GM12878 (cell line): ENCODE data around the gene SNX32. TPM values are rescaled to one million over a fixed set of nuclear protein-coding genes. Genes with fewer than 3 reads are reported as not detected.

Source experiments
- ATAC-seq: fragments of 200-7000 bp; cut with Tn5 transposase; 3 replicates; pipeline ENCODE4 v1.9.1; 2020; ENCODE audit warnings: mild to moderate bottlenecking, moderate library complexity
- BruUV-seq: library from RNA; stranded (reverse); fragments of 400-500 nt; replicated peaks from 2 replicates; lab custom pipeline; 2021; lab: Mats Ljungman, UMichigan
- CTCF ChIA-PET: fragments of 300-600 bp; sonication (Branson Sonifier 250); formaldehyde crosslinking; extraction: SDS; loops from one replicate; lab custom pipeline; 2021; ENCODE audit warnings: inconsistent platforms; lab: Yijun Ruan, JAX
- POLR2A ChIA-PET: fragments of 350-600 bp; formaldehyde crosslinking; extraction: SDS; loops from one replicate; lab custom pipeline; 2021; ENCODE audit warnings: inconsistent platforms; lab: Charles Lee
- RAD21 ChIA-PET: fragments of 300-600 bp; sonication (Branson Sonifier 250); formaldehyde crosslinking; loops from one replicate; lab custom pipeline; 2023; ENCODE audit warnings: antibody characterized with exemption; ENCODE audit not compliant: unreplicated experiment; lab: Charles Lee
- SMC1A ChIA-PET: fragments of 300-600 bp; sonication (Branson Sonifier 250); formaldehyde crosslinking; loops from one replicate; lab custom pipeline; 2023; ENCODE audit not compliant: unreplicated experiment, uncharacterized antibody; lab: Charles Lee
- DNase-seq: peaks from one replicate; pipeline ENCODE4 v3.0.0-alpha.2; 2011; ENCODE audit warnings: low read depth, low spot score
- FAIRE-seq: peaks from 3 replicates; lab custom pipeline; 2011; peaks lifted over from hg19 to GRCh38; lab: Jason Lieb, UNC
- H2AFZ ChIP-seq: 2 replicates; pipeline ENCODE4 v1.6.0; 2011; ENCODE audit warnings: low read depth, low read length, control low read depth; ENCODE audit not compliant: control insufficient read depth
- H3K27ac ChIP-seq: 2 replicates; pipeline ENCODE4 v1.5.1; 2011; ENCODE audit warnings: control low read depth; ENCODE audit not compliant: control insufficient read depth, insufficient read depth
- H3K27me3 ChIP-seq, 2 experiments: replicated peaks in 1 of 2; 2 replicates each; pipeline versions ENCODE4 v1.6.0 to v1.6.1; 2011; ENCODE audit warnings: low read length in 1 of 2; ENCODE audit not compliant: control insufficient read depth in 2 of 2, insufficient read depth in 2 of 2
- H3K36me3 ChIP-seq, 2 experiments: 2 replicates each; pipeline ENCODE4 v1.5.1; 2011; ENCODE audit warnings: low read length in 1 of 2; ENCODE audit not compliant: control insufficient read depth in 2 of 2, insufficient read depth in 2 of 2
- H3K4me1 ChIP-seq: 2 replicates; pipeline ENCODE4 v1.6.1; 2011; ENCODE audit warnings: mild to moderate bottlenecking, low read length, moderate library complexity, mixed read lengths; ENCODE audit not compliant: control insufficient read depth, insufficient read depth
- H3K4me2 ChIP-seq: 2 replicates; pipeline ENCODE4 v1.6.0; 2011; ENCODE audit warnings: control low read depth; ENCODE audit not compliant: control insufficient read depth, insufficient read depth
- H3K4me3 ChIP-seq: fragments of 200-600 bp; sonication (generic); 2 replicates; pipeline ENCODE4 v1.5.1; 2016
- H3K79me2 ChIP-seq: 2 replicates; pipeline ENCODE4 v1.6.0; 2011; ENCODE audit warnings: low read length; ENCODE audit not compliant: control insufficient read depth, insufficient read depth
- H3K9ac ChIP-seq: 2 replicates; pipeline ENCODE4 v1.8.0; 2011; ENCODE audit warnings: low read length, control low read depth, mixed read lengths; ENCODE audit not compliant: control insufficient read depth, insufficient read depth
- H3K9me3 ChIP-seq: replicated peaks from 3 replicates; pipeline ENCODE4 v1.5.1; 2011; ENCODE audit warnings: mild to moderate bottlenecking, low read length; ENCODE audit not compliant: control insufficient read depth, insufficient read depth
- H4K20me1 ChIP-seq: 2 replicates; pipeline ENCODE4 v1.6.0; 2011; ENCODE audit not compliant: control insufficient read depth, insufficient read depth
- CEBPB ChIP-seq, 2 experiments: fragments of 150-350 bp in 1 of 2; IDR thresholded peaks; 2 replicates each; pipeline ENCODE4 v1.6.1; 2012 to 2014; ENCODE audit warnings: low read depth in 2 of 2, low read length in 2 of 2, borderline replicate concordance in 1 of 2, inconsistent platforms in 1 of 2
- CHD4 ChIP-seq: fragments of 200-600 bp; sonication (generic); IDR thresholded peaks from 2 replicates; pipeline ENCODE4 v1.6.1; 2016; ENCODE audit warnings: mild to moderate bottlenecking
- EP300 ChIP-seq, 2 experiments: fragments of 150-350 bp in 1 of 2; IDR thresholded peaks; 2 replicates each; pipeline ENCODE4 v1.6.1; 2011 to 2012; ENCODE audit warnings: low read depth in 2 of 2, low read length in 2 of 2, borderline replicate concordance in 1 of 2, improper control_type of control experiment in 1 of 2, inconsistent platforms in 1 of 2; ENCODE audit not compliant: control insufficient read depth in 1 of 2
- MYC ChIP-seq: IDR thresholded peaks from 2 replicates; pipeline ENCODE4 v1.6.1; 2011; ENCODE audit warnings: mild to moderate bottlenecking, low read length, moderate library complexity, inconsistent platforms; ENCODE audit not compliant: insufficient read depth, insufficient replicate concordance, insufficient read length, severe bottlenecking
- POLR2A ChIP-seq: IDR thresholded peaks from 2 replicates; pipeline ENCODE4 v1.6.1; 2011; ENCODE audit warnings: low read depth, mild to moderate bottlenecking, low read length
- POLR2AphosphoS2 ChIP-seq: IDR thresholded peaks from 2 replicates; pipeline ENCODE4 v1.6.1; 2011; ENCODE audit warnings: low read depth, mild to moderate bottlenecking, low read length, improper control_type of control experiment, moderate library complexity
- RAD51 ChIP-seq: fragments of 450-650 bp; IDR thresholded peaks from 2 replicates; pipeline ENCODE4 v1.6.1; 2016; ENCODE audit warnings: moderate library complexity, mild to moderate bottlenecking, inconsistent platforms
- RELA ChIP-seq: fragments of 450-650 bp; IDR thresholded peaks from 2 replicates; pipeline ENCODE4 v1.8.0; 2014; ENCODE audit warnings: borderline replicate concordance; ENCODE audit not compliant: partially characterized antibody
- TAF1 ChIP-seq: IDR thresholded peaks from 2 replicates; pipeline ENCODE4 v1.6.1; 2011; ENCODE audit warnings: mild to moderate bottlenecking, low read depth, low read length, borderline replicate concordance
- WGBS: methylation state at CpG from one replicate; pipeline ENCODE4 v1.1.6; 2016; ENCODE audit warnings: low lambda C conversion rate; ENCODE audit not compliant: insufficient replicate concordance, insufficient coverage; ENCODE audit errors: missing lambda C conversion rate; 5-methylcytosine and 5-hydroxymethylcytosine counted together
- in situ Hi-C: fragments of 300-500 bp; cut with MboI; formaldehyde crosslinking; loops from 9 replicates; pipeline ENCODE4 v1.14.3; 2018; ENCODE audit warnings: mixed read lengths
- intact Hi-C: fragments of 100-400 bp; cut with micrococcal nuclease; formaldehyde crosslinking; loops from one replicate; pipeline ENCODE4 v1.14.2; 2022; ENCODE audit not compliant: unreplicated experiment
- polyA plus RNA-seq, 11 experiments: library from polyadenylated mRNA; depleted of rRNA in 4 of 11; unstranded in 6 of 11; stranded (reverse) in 5 of 11; fragments of >200 nt; fragmentation: Nextera tagmentation in 4 of 11; fragmentation: Illumina TruSeq in 1 of 11; extraction: Ambion mirVana in 4 of 11; extraction: Trizol in 1 of 11; gene quantifications; 1 replicate in 1 of 11; 2 replicates in 10 of 11; pipeline versions ENCODE4 v1.2.1 to v1.2.3, GENCODE V29; 2011 to 2016; ENCODE audit warnings: inconsistent platforms in 2 of 11, missing spikeins in 2 of 11, low read depth in 1 of 11
- total RNA-seq, 4 experiments: library from RNA; depleted of rRNA in 3 of 4; stranded (reverse); fragments of >200 nt in 3 of 4; fragmentation: Illumina TruSeq in 1 of 4; extraction: Trizol in 1 of 4; gene quantifications; 2 replicates each; pipeline versions ENCODE4 v1.2.1 to v1.2.3, GENCODE V29; 2013 to 2021
- TF ChIP-seq, protein P1 (sequence below): IDR thresholded peaks from 2 replicates; pipeline ENCODE4 v1.6.1; 2012; ENCODE audit warnings: low read length, inconsistent platforms
- TF ChIP-seq, protein P2 (sequence below): fragments of 450-650 bp; formaldehyde crosslinking; IDR thresholded peaks from 2 replicates; pipeline ENCODE4 v1.5.0; 2022; ENCODE audit warnings: mild to moderate bottlenecking, missing genetic modification characterization
- TF ChIP-seq, protein P3 (sequence below): fragments of 450-650 bp; IDR thresholded peaks from 2 replicates; pipeline ENCODE4 v1.6.1; 2017; ENCODE audit warnings: antibody characterized with exemption, mild to moderate bottlenecking, moderate library complexity

Gene SNX32
- total and polyA plus RNA-seq, 10 of the 15 experiments (the other 5 are each of a cell fraction or from before 2014, with no cell fraction given), result 0.04 to 1.5 (median 0.11) TPM; not detected in 1

DNA sequence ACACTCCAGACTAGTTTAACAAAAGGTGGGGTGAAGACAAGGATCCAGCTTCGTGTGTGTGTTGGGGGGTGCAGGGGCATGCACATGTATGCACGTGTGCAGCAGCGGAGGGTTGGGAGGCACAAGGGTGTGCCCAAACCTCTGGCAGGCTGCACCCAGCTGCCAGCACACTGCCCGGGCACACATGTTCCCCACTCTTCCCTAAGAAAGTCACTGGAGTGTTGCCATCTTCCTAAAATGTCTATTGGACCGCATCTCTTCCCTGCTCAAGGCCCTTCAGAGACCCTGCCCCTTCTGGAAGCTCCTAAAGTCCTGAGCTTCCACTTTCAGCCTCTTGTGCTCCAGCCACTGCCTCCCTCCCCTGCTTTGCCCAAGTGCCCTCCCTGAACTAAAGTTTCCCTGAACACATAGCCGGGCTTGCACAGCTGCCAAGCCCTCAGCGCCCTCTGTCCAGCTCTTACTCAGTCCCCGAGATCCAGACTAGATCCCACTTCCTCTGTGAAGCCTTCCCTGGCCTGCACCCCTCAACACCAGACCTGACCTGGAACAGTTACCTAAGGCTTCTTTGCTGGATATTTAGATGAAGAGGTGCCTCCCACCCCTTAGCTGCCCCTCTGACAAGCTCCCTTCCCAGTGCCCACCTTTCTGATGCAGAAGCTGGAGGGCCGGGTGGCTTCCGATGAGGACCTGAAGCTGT, 18.2 kb downstream of the SNX32 start:
- H3K4me1 ChIP-seq, result peaks cover 10% of the 10 kb centered on the region
- no peak overlapping the region for H3K4me2 ChIP-seq
- ChIA-PET CTCF (interaction anchor here (0.9 to 3.8 kb wide), 7 partner anchors 12 to 146 kb away, joined by 3 to 17 read pairs (median 3); partner anchors contain the start of gene FIBP), SMC1A (interaction anchor here (1.0 kb wide), 1 partner anchor 32 kb away, joined by 3 read pairs; no protein-coding TSS in a partner anchor), RAD21 (interaction anchor here (1.2 kb wide), 1 partner anchor 32 kb away, joined by 4 read pairs; no protein-coding TSS in a partner anchor), POLR2A (interaction anchor here (1.1 kb wide), 1 partner anchor 8 kb away, joined by 3 read pairs; the partner anchor contains the start of gene MUS81)
- H3K27me3 ChIP-seq, result no peaks in the 10 kb centered on the region
- no peak overlapping the region for H3K27ac ChIP-seq
- no peak overlapping the region for H3K9ac ChIP-seq
- BruUV-seq, result no TSS peak
- WGBS, result 79% methylated on average over 10 of the region's 10 CpGs
- intact Hi-C loops (no loop called here), in situ Hi-C loops (loop anchor here (25.0 kb wide), 1 partner anchor 1615 kb away; the partner anchor contains the start of genes DNAJC4, FKBP2, NUDT22 and PPP1R14B)
- peaks cover 31% of the 10 kb centered on the region for H3K79me2 ChIP-seq
- FAIRE-seq (no peak), DNase-seq (no peak), ATAC-seq (peak; percentile 3)
- peaks cover 24% of the 10 kb centered on the region for H4K20me1 ChIP-seq
- no peak overlapping the region for H2AFZ ChIP-seq
- peaks cover 32 to 41% of the 10 kb centered on the region in 2 experiments; a peak in 3 of 4 replicates for H3K36me3 ChIP-seq
- H3K4me3 ChIP-seq, result no peak overlapping the region
- H3K9me3 ChIP-seq, result peaks cover 2% of the 10 kb centered on the region; the same call in 2 of the 3 replicates
- TF ChIP-seq MYC (no peak), RELA (no peak), CHD4 (no peak), POLR2AphosphoS2 (peak; percentile 36; the same call in 1 of the 2 replicates), RAD51 (no peak), EP300 (IDR thresholded peaks at IDR 0.05; ENCODE audit: borderline replicate concordance in 1 of 2, control insufficient read depth in 1 of 2, low read depth in 2 of 2, low read length in 2 of 2) (no peak), POLR2A (peak; percentile 71), TAF1 (no peak), CEBPB (IDR thresholded peaks at IDR 0.05; ENCODE audit: borderline replicate concordance in 1 of 2, low read depth in 2 of 2, low read length in 2 of 2) (no peak)
- TF ChIP-seq, protein P1, sequence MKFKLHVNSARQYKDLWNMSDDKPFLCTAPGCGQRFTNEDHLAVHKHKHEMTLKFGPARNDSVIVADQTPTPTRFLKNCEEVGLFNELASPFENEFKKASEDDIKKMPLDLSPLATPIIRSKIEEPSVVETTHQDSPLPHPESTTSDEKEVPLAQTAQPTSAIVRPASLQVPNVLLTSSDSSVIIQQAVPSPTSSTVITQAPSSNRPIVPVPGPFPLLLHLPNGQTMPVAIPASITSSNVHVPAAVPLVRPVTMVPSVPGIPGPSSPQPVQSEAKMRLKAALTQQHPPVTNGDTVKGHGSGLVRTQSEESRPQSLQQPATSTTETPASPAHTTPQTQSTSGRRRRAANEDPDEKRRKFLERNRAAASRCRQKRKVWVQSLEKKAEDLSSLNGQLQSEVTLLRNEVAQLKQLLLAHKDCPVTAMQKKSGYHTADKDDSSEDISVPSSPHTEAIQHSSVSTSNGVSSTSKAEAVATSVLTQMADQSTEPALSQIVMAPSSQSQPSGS, result no peak
- TF ChIP-seq, protein P2, sequence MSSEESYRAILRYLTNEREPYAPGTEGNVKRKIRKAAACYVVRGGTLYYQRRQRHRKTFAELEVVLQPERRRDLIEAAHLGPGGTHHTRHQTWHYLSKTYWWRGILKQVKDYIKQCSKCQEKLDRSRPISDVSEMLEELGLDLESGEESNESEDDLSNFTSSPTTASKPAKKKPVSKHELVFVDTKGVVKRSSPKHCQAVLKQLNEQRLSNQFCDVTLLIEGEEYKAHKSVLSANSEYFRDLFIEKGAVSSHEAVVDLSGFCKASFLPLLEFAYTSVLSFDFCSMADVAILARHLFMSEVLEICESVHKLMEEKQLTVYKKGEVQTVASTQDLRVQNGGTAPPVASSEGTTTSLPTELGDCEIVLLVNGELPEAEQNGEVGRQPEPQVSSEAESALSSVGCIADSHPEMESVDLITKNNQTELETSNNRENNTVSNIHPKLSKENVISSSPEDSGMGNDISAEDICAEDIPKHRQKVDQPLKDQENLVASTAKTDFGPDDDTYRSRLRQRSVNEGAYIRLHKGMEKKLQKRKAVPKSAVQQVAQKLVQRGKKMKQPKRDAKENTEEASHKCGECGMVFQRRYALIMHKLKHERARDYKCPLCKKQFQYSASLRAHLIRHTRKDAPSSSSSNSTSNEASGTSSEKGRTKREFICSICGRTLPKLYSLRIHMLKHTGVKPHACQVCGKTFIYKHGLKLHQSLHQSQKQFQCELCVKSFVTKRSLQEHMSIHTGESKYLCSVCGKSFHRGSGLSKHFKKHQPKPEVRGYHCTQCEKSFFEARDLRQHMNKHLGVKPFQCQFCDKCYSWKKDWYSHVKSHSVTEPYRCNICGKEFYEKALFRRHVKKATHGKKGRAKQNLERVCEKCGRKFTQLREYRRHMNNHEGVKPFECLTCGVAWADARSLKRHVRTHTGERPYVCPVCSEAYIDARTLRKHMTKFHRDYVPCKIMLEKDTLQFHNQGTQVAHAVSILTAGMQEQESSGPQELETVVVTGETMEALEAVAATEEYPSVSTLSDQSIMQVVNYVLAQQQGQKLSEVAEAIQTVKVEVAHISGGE, result no peak
- TF ChIP-seq, protein P3, sequence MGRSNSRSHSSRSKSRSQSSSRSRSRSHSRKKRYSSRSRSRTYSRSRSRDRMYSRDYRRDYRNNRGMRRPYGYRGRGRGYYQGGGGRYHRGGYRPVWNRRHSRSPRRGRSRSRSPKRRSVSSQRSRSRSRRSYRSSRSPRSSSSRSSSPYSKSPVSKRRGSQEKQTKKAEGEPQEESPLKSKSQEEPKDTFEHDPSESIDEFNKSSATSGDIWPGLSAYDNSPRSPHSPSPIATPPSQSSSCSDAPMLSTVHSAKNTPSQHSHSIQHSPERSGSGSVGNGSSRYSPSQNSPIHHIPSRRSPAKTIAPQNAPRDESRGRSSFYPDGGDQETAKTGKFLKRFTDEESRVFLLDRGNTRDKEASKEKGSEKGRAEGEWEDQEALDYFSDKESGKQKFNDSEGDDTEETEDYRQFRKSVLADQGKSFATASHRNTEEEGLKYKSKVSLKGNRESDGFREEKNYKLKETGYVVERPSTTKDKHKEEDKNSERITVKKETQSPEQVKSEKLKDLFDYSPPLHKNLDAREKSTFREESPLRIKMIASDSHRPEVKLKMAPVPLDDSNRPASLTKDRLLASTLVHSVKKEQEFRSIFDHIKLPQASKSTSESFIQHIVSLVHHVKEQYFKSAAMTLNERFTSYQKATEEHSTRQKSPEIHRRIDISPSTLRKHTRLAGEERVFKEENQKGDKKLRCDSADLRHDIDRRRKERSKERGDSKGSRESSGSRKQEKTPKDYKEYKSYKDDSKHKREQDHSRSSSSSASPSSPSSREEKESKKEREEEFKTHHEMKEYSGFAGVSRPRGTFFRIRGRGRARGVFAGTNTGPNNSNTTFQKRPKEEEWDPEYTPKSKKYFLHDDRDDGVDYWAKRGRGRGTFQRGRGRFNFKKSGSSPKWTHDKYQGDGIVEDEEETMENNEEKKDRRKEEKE, result no peak
